Kidney (tissue), 14 donors: ENCODE results near the gene PYCR2. TPM values are rescaled to one million over a fixed set of nuclear protein-coding genes. Genes with fewer than 3 reads are reported as not detected.

ENCODE experiments used
- DNase-seq, 5 donors: peaks; one replicate each; pipeline ENCODE4 v3.0.0-alpha.2; 2013 to 2020
- FAIRE-seq: peaks from 2 replicates; lab custom pipeline; 2012; peaks lifted over from hg19 to GRCh38; lab: Jason Lieb, UNC
- H3K27ac ChIP-seq, 2 donors: one replicate each; pipeline ENCODE4 v1.7.0; 2013; ENCODE audit warnings: low read depth in 2 of 2, low read length in 2 of 2, inconsistent platforms in 1 of 2
- H3K27me3 ChIP-seq: one replicate; pipeline ENCODE4 v1.7.1; 2013; ENCODE audit warnings: low read length, inconsistent platforms; ENCODE audit not compliant: control insufficient read depth, insufficient read depth
- H3K36me3 ChIP-seq, 3 donors: one replicate each; pipeline versions ENCODE4 v1.7.0 to v1.7.1; 2013; ENCODE audit warnings: low read length in 3 of 3, control low read depth in 1 of 3, inconsistent platforms in 1 of 3; ENCODE audit not compliant: insufficient read depth in 3 of 3, control insufficient read depth in 2 of 3
- H3K4me1 ChIP-seq, 3 donors: one replicate each; pipeline versions ENCODE4 v1.7.0 to v1.7.1; 2013; ENCODE audit warnings: low read length in 3 of 3, inconsistent platforms in 1 of 3, low read depth in 1 of 3; ENCODE audit not compliant: control insufficient read depth in 2 of 3, insufficient read depth in 2 of 3
- H3K4me3 ChIP-seq, 3 donors: one replicate each; pipeline versions ENCODE4 v1.7.0 to v1.8.1; 2013; ENCODE audit warnings: low read length in 3 of 3, control low read depth in 1 of 3, inconsistent platforms in 1 of 3
- H3K9ac ChIP-seq, 3 donors: one replicate each; pipeline versions ENCODE4 v1.7.0 to v1.7.1; 2013; ENCODE audit warnings: low read length in 3 of 3, control low read depth in 1 of 3, inconsistent platforms in 1 of 3
- H3K9me3 ChIP-seq, 3 donors: one replicate each; pipeline versions ENCODE4 v1.7.0 to v1.7.1; 2013; ENCODE audit warnings: low read length in 3 of 3, control low read depth in 1 of 3, inconsistent platforms in 1 of 3; ENCODE audit not compliant: control insufficient read depth in 2 of 3, insufficient read depth in 1 of 3
- intact Hi-C: fragments of 100-400 bp; cut with DNase I; formaldehyde crosslinking; loops from one replicate; pipeline ENCODE4 v1.11.1; 2022
- polyA plus RNA-seq: library from polyadenylated mRNA; stranded (reverse); fragments of 350-450 nt; fragmentation: Illumina TruSeq; extraction: RNeasy Lipid Tissue Mini Kit (QIAGEN cat#74804); gene quantifications from one replicate; pipeline ENCODE4 v1.2.3, GENCODE V29; 2014; ENCODE audit warnings: low read depth, low replicate concordance; ENCODE audit not compliant: insufficient read depth
- total RNA-seq: library from RNA; stranded (reverse); fragmentation: NEBNext Ultra II Directional; extraction: Animal tissue kit (Norgen Biotek cat#: 25700); gene quantifications from one replicate; pipeline ENCODE4 v1.2.1, GENCODE V29; 2021
- TF ChIP-seq, protein P1 (sequence below): IDR thresholded peaks from 3 replicates; pipeline ENCODE4 v1.5.1; 2012; ENCODE audit warnings: mild to moderate bottlenecking, moderate library complexity, borderline replicate concordance; ENCODE audit not compliant: insufficient read depth; ENCODE audit errors: extremely low read depth
- donor health status: control.
- donor health status: control.
- donor health status: control.
- donor health status: control.
- donor health status: control.
- donor health status: DM: yes; HTN: yes; CAD: no.
- donor health status: Normal renal cell carcinoma (clear cell type).

PYCR2 gene
- total and polyA plus RNA-seq, 2 donors from 2014 or later = 72.4 to 79.3 TPM

DNA sequence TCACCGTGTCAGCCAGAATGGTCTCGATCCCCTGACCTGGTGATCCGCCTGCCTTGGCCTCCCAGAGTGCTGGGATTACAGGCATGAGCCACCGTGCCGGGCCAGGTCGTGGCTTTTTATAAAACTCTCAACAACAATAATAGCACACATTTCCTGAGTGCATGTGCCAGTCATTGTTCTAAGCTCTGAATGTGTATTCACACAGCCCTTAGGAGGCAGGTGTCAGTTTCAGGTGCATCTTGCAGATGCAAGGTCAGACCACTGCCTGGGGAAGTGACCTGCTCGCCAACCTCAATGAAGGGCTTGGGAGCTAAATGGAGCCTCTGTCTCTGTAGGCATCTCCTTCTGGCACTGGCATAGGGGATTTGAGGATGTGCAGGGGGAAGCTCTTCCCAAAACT lies 18.5 kb upstream of the PYCR2 start:
- Histone ChIP-seq H3K36me3 (no peaks in the 10 kb centered on the region), H3K9me3 (no peaks in the 10 kb centered on the region), H3K27me3 (no peaks in the 10 kb centered on the region), H3K4me3 (no peak overlapping the region), H3K27ac (no peak overlapping the region), H3K9ac (no peak overlapping the region), H3K4me1 (peaks cover 0 to 7% (median 0%) of the 10 kb centered on the region in 3 donors)
- DNase-seq = no peak
- TF ChIP-seq, protein P1, sequence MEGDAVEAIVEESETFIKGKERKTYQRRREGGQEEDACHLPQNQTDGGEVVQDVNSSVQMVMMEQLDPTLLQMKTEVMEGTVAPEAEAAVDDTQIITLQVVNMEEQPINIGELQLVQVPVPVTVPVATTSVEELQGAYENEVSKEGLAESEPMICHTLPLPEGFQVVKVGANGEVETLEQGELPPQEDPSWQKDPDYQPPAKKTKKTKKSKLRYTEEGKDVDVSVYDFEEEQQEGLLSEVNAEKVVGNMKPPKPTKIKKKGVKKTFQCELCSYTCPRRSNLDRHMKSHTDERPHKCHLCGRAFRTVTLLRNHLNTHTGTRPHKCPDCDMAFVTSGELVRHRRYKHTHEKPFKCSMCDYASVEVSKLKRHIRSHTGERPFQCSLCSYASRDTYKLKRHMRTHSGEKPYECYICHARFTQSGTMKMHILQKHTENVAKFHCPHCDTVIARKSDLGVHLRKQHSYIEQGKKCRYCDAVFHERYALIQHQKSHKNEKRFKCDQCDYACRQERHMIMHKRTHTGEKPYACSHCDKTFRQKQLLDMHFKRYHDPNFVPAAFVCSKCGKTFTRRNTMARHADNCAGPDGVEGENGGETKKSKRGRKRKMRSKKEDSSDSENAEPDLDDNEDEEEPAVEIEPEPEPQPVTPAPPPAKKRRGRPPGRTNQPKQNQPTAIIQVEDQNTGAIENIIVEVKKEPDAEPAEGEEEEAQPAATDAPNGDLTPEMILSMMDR = no peak
- intact Hi-C loops = no loop called here
- FAIRE-seq = no peak

DNA sequence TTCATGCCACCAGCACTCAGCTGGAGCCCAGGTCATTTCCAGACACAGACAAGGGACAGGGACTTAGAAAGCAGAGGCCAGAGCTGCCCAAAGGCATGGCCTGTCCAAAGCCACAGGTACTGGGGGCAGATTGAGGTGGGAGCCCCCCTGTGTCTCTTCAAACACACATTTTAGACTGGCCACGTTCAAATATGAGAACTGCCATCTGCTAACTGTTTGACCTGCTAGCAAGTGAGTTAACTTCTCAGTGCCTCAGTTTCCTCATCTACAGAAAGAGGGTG lies 17.8 kb upstream of the PYCR2 start:
- H3K27ac ChIP-seq = no peak overlapping the region
- TF ChIP-seq, protein P1 = no peak
- DNase-seq (no peak), FAIRE-seq (no peak)
- H3K4me1 ChIP-seq = peaks cover 0 to 7% (median 0%) of the 10 kb centered on the region in 3 donors
- no peak overlapping the region for H3K4me3 ChIP-seq
- no peak overlapping the region for H3K9ac ChIP-seq
- no peaks in the 10 kb centered on the region for H3K27me3 ChIP-seq
- H3K9me3 ChIP-seq = no peaks in the 10 kb centered on the region
- no peaks in the 10 kb centered on the region for H3K36me3 ChIP-seq
- intact Hi-C loops = no loop called here

DNA sequence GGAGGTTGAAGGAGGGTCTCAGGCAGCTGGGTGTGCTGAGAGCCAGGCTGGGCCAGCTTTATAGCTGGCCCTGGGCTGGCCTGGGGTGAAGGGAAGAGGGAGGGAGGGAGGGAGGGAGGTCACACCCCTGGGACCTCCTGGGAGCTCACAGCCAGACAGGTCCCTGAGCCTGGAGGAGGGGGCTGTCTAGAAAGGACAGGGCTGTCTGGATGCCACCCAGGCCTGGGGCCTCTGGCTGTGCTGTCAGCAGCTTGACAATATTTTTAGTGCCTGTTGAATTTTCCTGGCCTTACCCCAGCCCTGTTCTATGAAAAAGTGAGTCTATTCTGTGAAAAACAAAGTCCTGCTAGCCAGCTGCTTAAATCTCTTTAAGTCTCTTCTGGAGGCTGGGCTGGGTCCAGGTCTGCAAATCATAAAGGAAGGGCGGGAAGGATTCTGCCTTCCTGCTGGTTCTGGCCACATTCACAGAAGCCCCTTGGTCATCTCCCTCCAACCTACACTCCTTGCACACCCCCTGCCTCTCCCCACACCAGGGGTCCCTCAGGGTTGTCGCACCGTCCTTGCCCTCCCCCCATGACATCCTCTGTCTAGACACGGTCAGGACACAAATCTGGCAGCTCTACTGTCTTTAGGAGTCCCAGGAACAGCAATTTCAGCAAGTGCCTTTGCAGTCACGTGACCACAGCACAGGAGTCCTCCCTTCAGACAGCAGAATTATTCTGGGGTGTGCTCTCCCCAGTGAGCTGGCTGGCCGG lies 17.3 kb upstream of the PYCR2 start, which contains the start of gene LEFTY2:
LEFTY2 (minus strand) TSS at position 34 of the 755 bp plus-strand sequence. CDS start 80 bp downstream, outside the sequence.
- no peak within 1 kb of the TSS for H3K27ac ChIP-seq

More for the DNA sequence above, 17.3 kb upstream of the PYCR2 start, which contains the start of gene LEFTY2:
- H3K9ac ChIP-seq = no peak within 1 kb of the TSS
- no peaks in the 10 kb centered on the region for H3K36me3 ChIP-seq
- TF ChIP-seq, protein P1 = no peak
- DNase-seq (peak in 2 of 5 donors; percentile 37 to 71), FAIRE-seq (no peak)
- no peak within 1 kb of the TSS for H3K4me3 ChIP-seq
- no peaks in the 10 kb centered on the region for H3K9me3 ChIP-seq
- intact Hi-C loops = no loop called here
- peaks cover 0 to 7% (median 0%) of the 10 kb centered on the region in 3 donors for H3K4me1 ChIP-seq
- H3K27me3 ChIP-seq = no peaks in the 10 kb centered on the region
